ENCODE results near the gene FGD6.

DNA sequence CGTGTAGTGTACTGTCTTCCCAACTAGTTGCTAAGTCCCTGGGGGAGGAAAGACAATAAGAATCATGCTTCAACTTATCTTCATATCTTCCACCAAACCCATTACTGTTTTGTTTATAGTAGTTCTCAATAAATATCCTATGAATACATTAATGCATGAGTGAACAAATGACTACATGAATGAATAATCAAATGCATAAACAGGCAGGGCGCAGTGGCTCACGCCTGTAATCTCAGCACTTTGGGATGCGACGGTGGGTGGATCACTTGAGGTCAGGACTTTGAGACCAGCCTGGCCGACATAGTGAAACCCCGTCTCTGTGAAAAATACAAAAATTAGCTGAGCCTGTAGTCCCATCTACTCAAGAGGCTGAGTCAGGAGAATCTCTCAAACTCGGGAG lies 111.7 kb downstream of the FGD6 start:
- TF ChIP-seq, protein P1, sequence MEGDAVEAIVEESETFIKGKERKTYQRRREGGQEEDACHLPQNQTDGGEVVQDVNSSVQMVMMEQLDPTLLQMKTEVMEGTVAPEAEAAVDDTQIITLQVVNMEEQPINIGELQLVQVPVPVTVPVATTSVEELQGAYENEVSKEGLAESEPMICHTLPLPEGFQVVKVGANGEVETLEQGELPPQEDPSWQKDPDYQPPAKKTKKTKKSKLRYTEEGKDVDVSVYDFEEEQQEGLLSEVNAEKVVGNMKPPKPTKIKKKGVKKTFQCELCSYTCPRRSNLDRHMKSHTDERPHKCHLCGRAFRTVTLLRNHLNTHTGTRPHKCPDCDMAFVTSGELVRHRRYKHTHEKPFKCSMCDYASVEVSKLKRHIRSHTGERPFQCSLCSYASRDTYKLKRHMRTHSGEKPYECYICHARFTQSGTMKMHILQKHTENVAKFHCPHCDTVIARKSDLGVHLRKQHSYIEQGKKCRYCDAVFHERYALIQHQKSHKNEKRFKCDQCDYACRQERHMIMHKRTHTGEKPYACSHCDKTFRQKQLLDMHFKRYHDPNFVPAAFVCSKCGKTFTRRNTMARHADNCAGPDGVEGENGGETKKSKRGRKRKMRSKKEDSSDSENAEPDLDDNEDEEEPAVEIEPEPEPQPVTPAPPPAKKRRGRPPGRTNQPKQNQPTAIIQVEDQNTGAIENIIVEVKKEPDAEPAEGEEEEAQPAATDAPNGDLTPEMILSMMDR (IDR thresholded peaks at IDR 0.05), result no peak
- no peak for TF ChIP-seq POLR2A (IDR thresholded peaks at IDR 0.05)
- TF ChIP-seq POLR2AphosphoS5 (IDR thresholded peaks at IDR 0.05), result no peak

Measured in sigmoid colon (tissue), 4 donors.